ENCODE measurements around the gene HNRNPF. TPM values are rescaled to one million over a fixed set of nuclear protein-coding genes. Genes with fewer than 3 reads are reported as not detected.
A peak's percentile ranks its signal among the peaks of the same experiment; 100 is the strongest.

Gene HNRNPF
- total RNA-seq, 4 donors from 2014 or later: 86.2 to 211 (median 142) TPM

DNA sequence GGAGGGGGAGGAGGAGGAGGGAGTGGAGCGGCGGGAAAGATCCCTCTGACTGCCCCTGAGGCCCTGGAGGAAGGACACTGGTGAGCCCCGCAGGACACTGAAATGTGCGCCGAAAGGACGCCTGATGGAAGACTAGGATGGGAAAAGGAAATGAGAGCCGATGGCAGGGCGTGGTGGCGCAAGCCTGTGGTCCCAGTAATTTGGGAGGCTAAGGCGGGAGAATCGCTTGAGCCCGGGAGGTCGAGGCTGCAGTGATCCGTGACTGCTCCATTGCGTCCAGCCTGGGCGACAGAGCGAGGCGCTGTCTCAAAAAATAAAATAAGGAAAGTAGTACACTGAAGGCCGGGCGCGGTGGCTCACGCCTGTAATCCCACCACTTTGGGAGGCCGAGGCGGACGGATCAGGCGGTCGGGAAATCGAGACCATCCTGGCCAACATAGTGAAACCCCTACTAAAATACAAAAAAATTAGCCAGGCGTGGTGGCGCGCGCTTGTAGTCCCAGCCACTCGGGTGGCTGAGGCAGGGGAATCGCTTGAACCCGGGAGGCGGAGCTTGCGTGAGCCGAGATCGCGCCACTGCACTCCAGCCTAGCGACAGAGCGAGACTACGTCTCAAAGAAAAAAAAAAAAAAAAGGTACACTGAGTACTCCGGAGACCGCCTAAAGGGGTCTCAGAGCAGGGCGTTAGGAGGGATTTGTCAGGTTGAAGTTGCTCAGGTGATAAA lies 561 bp upstream of the HNRNPF start:
- peak in 1 of 2 donors; percentile 42 for DNase-seq
- H3K9me3 ChIP-seq: no peaks in the 10 kb centered on the region
- TF ChIP-seq POLR2A (IDR thresholded peaks at IDR 0.05): no peak
- TF ChIP-seq, protein P1, sequence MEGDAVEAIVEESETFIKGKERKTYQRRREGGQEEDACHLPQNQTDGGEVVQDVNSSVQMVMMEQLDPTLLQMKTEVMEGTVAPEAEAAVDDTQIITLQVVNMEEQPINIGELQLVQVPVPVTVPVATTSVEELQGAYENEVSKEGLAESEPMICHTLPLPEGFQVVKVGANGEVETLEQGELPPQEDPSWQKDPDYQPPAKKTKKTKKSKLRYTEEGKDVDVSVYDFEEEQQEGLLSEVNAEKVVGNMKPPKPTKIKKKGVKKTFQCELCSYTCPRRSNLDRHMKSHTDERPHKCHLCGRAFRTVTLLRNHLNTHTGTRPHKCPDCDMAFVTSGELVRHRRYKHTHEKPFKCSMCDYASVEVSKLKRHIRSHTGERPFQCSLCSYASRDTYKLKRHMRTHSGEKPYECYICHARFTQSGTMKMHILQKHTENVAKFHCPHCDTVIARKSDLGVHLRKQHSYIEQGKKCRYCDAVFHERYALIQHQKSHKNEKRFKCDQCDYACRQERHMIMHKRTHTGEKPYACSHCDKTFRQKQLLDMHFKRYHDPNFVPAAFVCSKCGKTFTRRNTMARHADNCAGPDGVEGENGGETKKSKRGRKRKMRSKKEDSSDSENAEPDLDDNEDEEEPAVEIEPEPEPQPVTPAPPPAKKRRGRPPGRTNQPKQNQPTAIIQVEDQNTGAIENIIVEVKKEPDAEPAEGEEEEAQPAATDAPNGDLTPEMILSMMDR (IDR thresholded peaks at IDR 0.05): no peak
- intact Hi-C loops (cut with DNase I; ENCODE audit: low total_unique reads): no loop called here
- no peaks in the 10 kb centered on the region for H3K36me3 ChIP-seq
- H3K4me1 ChIP-seq: peaks cover 6% of the 10 kb centered on the region in 2 donors
- H3K4me3 ChIP-seq: peak overlapping the region; percentile 77 to 80
- H3K27ac ChIP-seq: peak overlapping the region; percentile 96 to 98
- no peaks in the 10 kb centered on the region for H3K27me3 ChIP-seq

DNA sequence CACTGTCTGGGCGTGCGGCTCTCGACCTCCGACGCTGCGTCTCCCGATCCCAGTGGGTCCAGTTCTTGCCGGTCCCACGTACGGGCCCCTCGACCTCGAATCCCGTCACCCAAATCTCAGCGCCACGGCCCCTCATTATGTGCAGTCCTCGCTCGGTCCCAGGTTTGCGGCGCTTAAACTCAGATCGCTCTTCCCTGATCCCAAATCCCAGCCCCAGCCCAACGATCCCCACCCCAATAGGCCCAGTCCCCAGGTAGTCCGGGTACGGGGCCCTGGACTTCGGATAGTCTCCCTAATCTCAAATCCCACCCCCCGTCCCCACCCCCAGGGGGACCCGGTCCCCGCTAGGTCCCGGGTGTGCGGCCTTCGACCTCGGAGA lies 666 bp downstream of the HNRNPF start:
- H3K27ac ChIP-seq: peak overlapping the region; percentile 96 to 98
- no peaks in the 10 kb centered on the region for H3K27me3 ChIP-seq
- H3K4me3 ChIP-seq: peak overlapping the region; percentile 77 to 80
- intact Hi-C loops (cut with DNase I; ENCODE audit: low total_unique reads): no loop called here
- H3K4me1 ChIP-seq: peaks cover 6% of the 10 kb centered on the region in 2 donors
- no peaks in the 10 kb centered on the region for H3K36me3 ChIP-seq
- DNase-seq: no peak
- no peaks in the 10 kb centered on the region for H3K9me3 ChIP-seq
- TF ChIP-seq, protein P1 (IDR thresholded peaks at IDR 0.05): no peak
- no peak for TF ChIP-seq POLR2A (IDR thresholded peaks at IDR 0.05)

DNA sequence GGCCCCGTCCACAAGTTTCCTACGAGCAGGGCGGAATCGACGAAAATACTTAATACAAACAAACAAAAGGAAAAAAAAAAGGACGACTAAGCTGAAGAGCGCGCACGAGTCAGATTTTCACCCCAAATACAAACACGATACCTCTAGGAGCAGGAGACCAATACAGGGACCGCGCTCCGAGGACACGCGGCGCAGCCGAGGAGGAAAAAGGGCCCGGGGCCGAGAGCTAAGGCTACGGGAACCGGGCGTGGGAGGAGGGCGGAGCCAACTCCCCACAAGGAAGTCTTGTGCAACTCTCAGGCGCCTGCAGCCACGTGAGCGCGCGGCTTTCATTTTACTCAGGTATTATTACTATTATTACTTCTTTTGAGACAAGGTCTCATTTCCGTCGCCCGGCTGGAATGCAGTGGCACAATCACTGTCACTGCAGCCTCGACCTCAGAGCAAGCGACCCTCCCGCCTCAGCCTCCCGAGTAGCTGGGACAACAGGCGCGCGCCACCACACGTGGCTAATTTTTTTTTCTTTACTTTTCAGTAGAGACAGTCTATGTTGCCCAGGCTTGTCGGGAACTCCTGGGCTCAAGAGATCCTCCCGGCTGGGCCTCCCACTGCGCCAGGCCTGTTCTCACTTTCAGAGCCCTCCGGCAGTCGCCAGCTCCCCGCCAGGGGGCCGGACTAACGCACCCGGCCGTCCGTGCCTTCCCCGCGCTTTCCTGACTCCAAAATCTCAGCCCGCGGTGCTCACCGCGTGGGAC lies 1.2 kb downstream of the HNRNPF start:
- no peaks in the 10 kb centered on the region for H3K9me3 ChIP-seq
- no peaks in the 10 kb centered on the region for H3K27me3 ChIP-seq
- H3K36me3 ChIP-seq: no peaks in the 10 kb centered on the region
- intact Hi-C loops (cut with DNase I; ENCODE audit: low total_unique reads): no loop called here
- H3K4me3 ChIP-seq: peak overlapping the region; percentile 77 to 80
- peak overlapping the region; percentile 96 to 98 for H3K27ac ChIP-seq
- peak; percentile 91 to 94 for DNase-seq
- TF ChIP-seq POLR2A (IDR thresholded peaks at IDR 0.05): peak; percentile 55 to 60
- TF ChIP-seq, protein P1 (IDR thresholded peaks at IDR 0.05): peak; percentile 16 to 42 (median 20)
- H3K4me1 ChIP-seq: peaks cover 6% of the 10 kb centered on the region in 2 donors

DNA sequence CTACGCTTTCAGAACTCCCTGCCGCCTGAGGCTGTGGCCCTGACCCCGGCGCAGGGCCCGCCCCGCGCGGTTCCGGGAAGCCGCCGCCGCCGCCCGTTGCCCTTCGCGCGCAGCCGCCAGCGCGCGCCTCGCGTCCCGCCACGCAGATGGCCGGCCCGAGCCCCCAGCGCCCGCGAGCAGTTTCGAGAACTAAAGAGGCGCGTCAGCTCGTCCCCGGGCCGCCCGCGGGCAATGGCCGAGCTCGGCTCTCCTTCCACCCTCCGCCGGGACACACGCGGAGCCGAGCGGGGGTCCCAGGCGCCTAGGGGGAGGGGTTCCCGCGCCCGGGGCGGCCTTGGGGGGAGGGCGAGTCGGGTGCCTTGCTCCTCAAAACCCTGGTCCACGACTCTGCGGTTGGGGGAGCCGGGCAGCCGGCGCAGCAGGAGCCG lies 1.8 kb downstream of the HNRNPF start:
- Histone ChIP-seq H3K4me3 (peak overlapping the region; percentile 77 to 80), H3K27ac (peak overlapping the region; percentile 96 to 98), H3K4me1 (peaks cover 6% of the 10 kb centered on the region in 2 donors), H3K9me3 (no peaks in the 10 kb centered on the region), H3K36me3 (no peaks in the 10 kb centered on the region), H3K27me3 (no peaks in the 10 kb centered on the region)
- TF ChIP-seq, protein P1 (IDR thresholded peaks at IDR 0.05): no peak
- TF ChIP-seq POLR2A (IDR thresholded peaks at IDR 0.05): no peak
- peak in 1 of 2 donors; percentile 62 for DNase-seq
- intact Hi-C loops (cut with DNase I; ENCODE audit: low total_unique reads): no loop called here

GRCh38 chr10:43404704-43405084 lies 4.3 kb downstream of the HNRNPF start:
- Histone ChIP-seq H3K36me3 (no peaks in the 10 kb centered on the region), H3K27me3 (no peaks in the 10 kb centered on the region), H3K4me3 (no peak overlapping the region), H3K4me1 (peaks cover 6% of the 10 kb centered on the region in 2 donors), H3K27ac (no peak overlapping the region), H3K9me3 (no peaks in the 10 kb centered on the region)
- DNase-seq: no peak
- intact Hi-C loops (cut with DNase I; ENCODE audit: low total_unique reads): no loop called here
- TF ChIP-seq, protein P1 (IDR thresholded peaks at IDR 0.05): no peak
- TF ChIP-seq POLR2A (IDR thresholded peaks at IDR 0.05): no peak
